Measurements from ENCODE around the gene SYT8.

DNA sequence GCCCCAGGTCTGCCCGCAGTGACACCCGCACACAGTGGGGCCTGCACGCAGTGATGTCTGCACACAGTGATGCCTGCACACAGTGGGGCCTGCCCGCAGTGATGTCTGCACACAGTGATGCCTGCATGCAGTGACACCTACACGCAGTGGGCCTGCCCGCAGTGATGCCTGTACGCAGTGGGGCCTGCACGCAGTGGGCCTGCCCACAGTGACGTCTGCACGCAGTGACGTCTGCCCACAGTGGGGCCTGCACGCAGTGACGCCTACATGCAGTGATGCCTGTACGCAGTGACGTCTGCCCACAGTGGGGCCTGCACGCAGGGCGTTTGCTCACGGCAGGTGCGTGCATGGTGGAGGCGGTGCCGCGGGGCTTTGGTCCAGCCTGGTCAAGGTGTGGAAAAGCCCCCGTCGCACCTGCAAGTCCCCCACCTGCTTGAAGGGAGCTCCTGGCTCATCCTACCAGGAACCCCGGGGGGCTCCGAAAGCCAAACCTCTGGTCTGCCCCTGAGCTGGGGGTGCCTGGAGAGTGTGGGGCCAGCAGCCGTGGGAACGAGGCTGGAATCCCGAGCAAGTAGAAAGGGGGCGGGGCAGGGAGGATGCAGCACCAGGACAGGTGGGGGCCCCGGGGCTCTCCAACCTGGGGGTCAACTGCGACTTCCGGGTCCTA, 8.9 kb upstream of the SYT8 start:
- TF ChIP-seq CTCF (IDR thresholded peaks at IDR 0.05) (no peak), EZH2 (IDR thresholded peaks at IDR 0.05; ENCODE audit: borderline replicate concordance, insufficient read depth, low read depth, low read length, poor library complexity, severe bottlenecking) (no peak)

Data from B cell (primary cell).